IPS DF 19.7 (cell line): ENCODE measurements around the gene SPTA1.
"Not testable (repeated sequence)": the region's sequence is repeated elsewhere in the genome, so short reads cannot be mapped to it uniquely, and the experiment has no call there.

Experiments
- DNase-seq: peaks from one replicate; pipeline ENCODE4 v3.0.0-alpha.2; 2013; ENCODE audit warnings: low read depth, low spot score

Gene SPTA1

GRCh38 chr1:158686111-158687009 lies at the start of gene SPTA1:
SPTA1 (minus strand) TSS chr1:158686715; CDS start chr1:158686517, 198 bp downstream.
- no peak for DNase-seq

GRCh38 chr1:158735848-158736247 lies 49.3 kb upstream of the SPTA1 start:
- no peak for DNase-seq

- DNase-seq, result no peak
These were observed 46.0 kb upstream of the SPTA1 start for GRCh38 chr1:158732524-158732923.

GRCh38 chr1:158731707-158732106 lies 45.2 kb upstream of the SPTA1 start:
- no peak for DNase-seq

- no peak for DNase-seq
These were observed 43.9 kb upstream of the SPTA1 start for GRCh38 chr1:158730453-158730852.

GRCh38 chr1:158728510-158729225 lies 42.2 kb upstream of the SPTA1 start:
- no peak for DNase-seq

- DNase-seq, result no peak
These were observed 37.9 kb upstream of the SPTA1 start for GRCh38 chr1:158724442-158724841.

GRCh38 chr1:158720620-158721019 lies 34.1 kb upstream of the SPTA1 start, which contains the start of gene OR6K3:
OR6K3 (minus strand) TSS chr1:158720720; CDS start chr1:158718115, 2,605 bp downstream.
- DNase-seq, result no peak

GRCh38 chr1:158719664-158720063 lies 33.1 kb upstream of the SPTA1 start:
- DNase-seq, result no peak

- DNase-seq, result no peak
These were observed 30.8 kb upstream of the SPTA1 start for GRCh38 chr1:158717344-158717743.

- DNase-seq, result no peak
These were observed 29.8 kb upstream of the SPTA1 start for GRCh38 chr1:158716335-158716734.

GRCh38 chr1:158714754-158715153 lies 28.2 kb upstream of the SPTA1 start:
- no peak for DNase-seq

GRCh38 chr1:158711098-158711497 lies 24.6 kb upstream of the SPTA1 start:
- DNase-seq, result no peak

GRCh38 chr1:158706096-158706495 lies 19.6 kb upstream of the SPTA1 start:
- no peak for DNase-seq

- DNase-seq, result no peak
These were observed 14.0 kb upstream of the SPTA1 start, which contains the start of gene OR6K2 for GRCh38 chr1:158700552-158700951. OR6K2 (minus strand) TSS chr1:158700652; CDS start chr1:158700652, 0 bp downstream.

- DNase-seq, result no peak
These were observed 8.1 kb upstream of the SPTA1 start for GRCh38 chr1:158694596-158694995.

- no peak for DNase-seq
These were observed 5.8 kb upstream of the SPTA1 start for GRCh38 chr1:158692356-158692755.

- DNase-seq, result no peak
These were observed 5.4 kb upstream of the SPTA1 start for GRCh38 chr1:158691907-158692306.

- not testable (repeated sequence) for DNase-seq
These were observed 4.6 kb upstream of the SPTA1 start for GRCh38 chr1:158691149-158691548.

- DNase-seq, result no peak
These were observed 3.4 kb upstream of the SPTA1 start for GRCh38 chr1:158689875-158690274.

- DNase-seq, result no peak
These were observed 2.6 kb upstream of the SPTA1 start for GRCh38 chr1:158689110-158689509.

GRCh38 chr1:158688343-158688742 lies 1.8 kb upstream of the SPTA1 start:
- DNase-seq, result not testable (repeated sequence)

- no peak for DNase-seq
These were observed 522 bp upstream of the SPTA1 start for GRCh38 chr1:158687037-158687436.
